Measurements from ENCODE around the gene NCCRP1.
"Not testable (repeated sequence)": the region's sequence is repeated elsewhere in the genome, so short reads cannot be mapped to it uniquely, and the experiment has no call there.

The NCCRP1 gene

GRCh38 chr19:39207293-39207836 is 10.6 kb downstream of the NCCRP1 start:
- DNase-seq (ENCODE audit: low read depth in 3 of 3) = no peak

- DNase-seq (ENCODE audit: low read depth in 3 of 3) = no peak
Observed at GRCh38 chr19:39208175-39208795, 11.5 kb downstream of the NCCRP1 start.

- DNase-seq (ENCODE audit: low read depth in 3 of 3) = no peak
Observed at GRCh38 chr19:39209196-39209595, 12.4 kb downstream of the NCCRP1 start.

GRCh38 chr19:39211731-39212374 is 15.1 kb downstream of the NCCRP1 start:
- no peak for DNase-seq (ENCODE audit: low read depth in 3 of 3)

GRCh38 chr19:39212375-39212742 is 15.6 kb downstream of the NCCRP1 start:
- peak; percentile 37 to 63 (median 38) for DNase-seq (ENCODE audit: low read depth in 3 of 3)

- not testable (repeated sequence) for DNase-seq (ENCODE audit: low read depth in 3 of 3)
Observed at GRCh38 chr19:39215323-39215722, 18.6 kb downstream of the NCCRP1 start.

- no peak for DNase-seq (ENCODE audit: low read depth in 3 of 3)
Observed at GRCh38 chr19:39217094-39217493, 20.3 kb downstream of the NCCRP1 start.

GRCh38 chr19:39218230-39219007 is 21.7 kb downstream of the NCCRP1 start:
- no peak for DNase-seq (ENCODE audit: low read depth in 3 of 3)

GRCh38 chr19:39219108-39219507 is 22.3 kb downstream of the NCCRP1 start:
- DNase-seq (ENCODE audit: low read depth in 3 of 3) = not testable (repeated sequence)

- DNase-seq (ENCODE audit: low read depth in 3 of 3) = no peak
Observed at GRCh38 chr19:39223703-39224279, 27.0 kb downstream of the NCCRP1 start.

GRCh38 chr19:39224910-39225309 is 28.1 kb downstream of the NCCRP1 start:
- DNase-seq (ENCODE audit: low read depth in 3 of 3) = no peak

GRCh38 chr19:39230096-39230764 is 33.5 kb downstream of the NCCRP1 start:
- DNase-seq (ENCODE audit: low read depth in 3 of 3) = no peak

GRCh38 chr19:39232708-39233107 is 35.9 kb downstream of the NCCRP1 start:
- no peak for DNase-seq (ENCODE audit: low read depth in 3 of 3)

GRCh38 chr19:39236527-39236926 is 39.8 kb downstream of the NCCRP1 start:
- DNase-seq (ENCODE audit: low read depth in 3 of 3) = no peak

- peak in 1 of 3 donors; percentile 18 for DNase-seq (ENCODE audit: low read depth in 3 of 3)
Observed at GRCh38 chr19:39237200-39238184, 40.7 kb downstream of the NCCRP1 start.

GRCh38 chr19:39238209-39238608 is 41.4 kb downstream of the NCCRP1 start:
- DNase-seq (ENCODE audit: low read depth in 3 of 3) = no peak

GRCh38 chr19:39238944-39239343 is 42.2 kb downstream of the NCCRP1 start:
- no peak for DNase-seq (ENCODE audit: low read depth in 3 of 3)

GRCh38 chr19:39240421-39240820 is 43.7 kb downstream of the NCCRP1 start:
- DNase-seq (ENCODE audit: low read depth in 3 of 3) = no peak

GRCh38 chr19:39243741-39244140 is 47.0 kb downstream of the NCCRP1 start:
- not testable (repeated sequence) for DNase-seq (ENCODE audit: low read depth in 3 of 3)

- not testable (repeated sequence) for DNase-seq (ENCODE audit: low read depth in 3 of 3)
Observed at GRCh38 chr19:39244410-39245100, 47.8 kb downstream of the NCCRP1 start, which contains the start of gene IFNL3. Gene IFNL3 (minus strand): TSS chr19:39245006. CDS start chr19:39244967, 39 bp downstream.

Data from stimulated activated CD4-positive, alpha-beta T cell treated with anti-CD3 and anti-CD28 coated beads, TNF-alpha, amount 100 ng/mL, for 48 hours (primary cell).